ENCODE results near the gene TRPM3.

The TRPM3 gene

GRCh38 chr9:70941191-70941590 lies 180.2 kb downstream of the TRPM3 start:
- no peak overlapping the region for H3K4me2 ChIP-seq (ENCODE audit: low read length)

GRCh38 chr9:70940605-70941004 lies 180.8 kb downstream of the TRPM3 start:
- Histone ChIP-seq H3K4me3 (ENCODE audit: low read depth, low read length) (no peak overlapping the region), H3K27me3 (ENCODE audit: insufficient read depth, low read length) (no peaks in the 10 kb centered on the region), H3K4me2 (ENCODE audit: low read length) (no peak overlapping the region), H3K23ac (ENCODE audit: low read length) (no peak overlapping the region), H2BK12ac (ENCODE audit: low read length) (no peak overlapping the region), H4K91ac (ENCODE audit: low read depth, low read length) (no peak overlapping the region), H2BK5ac (ENCODE audit: low read depth, low read length, poor library complexity) (no peak overlapping the region), H4K12ac (ENCODE audit: low read depth, low read length) (no peak overlapping the region), H3K9ac (ENCODE audit: low read length) (no peak overlapping the region), H3K27ac (ENCODE audit: low read depth, low read length) (no peak overlapping the region), H3K4me1 (ENCODE audit: control insufficient read depth in 1 of 2, insufficient read depth in 2 of 2, low read length in 2 of 2) (no peaks in the 10 kb centered on the region), H3K4ac (ENCODE audit: low read depth, low read length) (no peak overlapping the region), H3K36me3 (ENCODE audit: control insufficient read depth in 1 of 2, insufficient read depth in 2 of 2, low read length in 2 of 2) (no peaks in the 10 kb centered on the region), H3K14ac (ENCODE audit: low read length) (no peak overlapping the region), H3K9me3 (ENCODE audit: insufficient read depth, low read depth, low read length) (no peaks in the 10 kb centered on the region), H4K8ac (ENCODE audit: low read depth, low read length) (no peak overlapping the region), H3K79me1 (ENCODE audit: low read length) (no peaks in the 10 kb centered on the region), H3K18ac (ENCODE audit: low read length) (no peak overlapping the region), H3K79me2 (ENCODE audit: control insufficient read depth, insufficient read depth, low read length, poor library complexity) (no peaks in the 10 kb centered on the region), H2AFZ (ENCODE audit: insufficient read depth, low read length, poor library complexity) (no peak overlapping the region), H2AK5ac (ENCODE audit: low read length) (no peak overlapping the region), H2BK120ac (ENCODE audit: insufficient read depth, low read length, poor library complexity) (no peak overlapping the region)
- WGBS (ENCODE audit: extremely low coverage, insufficient coverage, insufficient read length), result no CpG with 5 or more reads among the region's 2 CpGs
- DNase-seq, result no peak

More at GRCh38 chr9:70941191-70941590, 180.2 kb downstream of the TRPM3 start:
- H2BK5ac ChIP-seq (ENCODE audit: low read depth, low read length, poor library complexity), result no peak overlapping the region
- H3K4me3 ChIP-seq (ENCODE audit: low read depth, low read length), result no peak overlapping the region
- H3K4ac ChIP-seq (ENCODE audit: low read depth, low read length), result no peak overlapping the region
- no CpG with 5 or more reads among the region's 4 CpGs for WGBS (ENCODE audit: extremely low coverage, insufficient coverage, insufficient read length)
- no peaks in the 10 kb centered on the region for H3K79me2 ChIP-seq (ENCODE audit: control insufficient read depth, insufficient read depth, low read length, poor library complexity)
- no peaks in the 10 kb centered on the region for H3K36me3 ChIP-seq (ENCODE audit: control insufficient read depth in 1 of 2, insufficient read depth in 2 of 2, low read length in 2 of 2)
- no peak for DNase-seq
- no peak overlapping the region for H2AFZ ChIP-seq (ENCODE audit: insufficient read depth, low read length, poor library complexity)
- no peak overlapping the region for H4K8ac ChIP-seq (ENCODE audit: low read depth, low read length)
- no peak overlapping the region for H2BK12ac ChIP-seq (ENCODE audit: low read length)
- H3K23ac ChIP-seq (ENCODE audit: low read length), result no peak overlapping the region
- H4K91ac ChIP-seq (ENCODE audit: low read depth, low read length), result no peak overlapping the region
- no peaks in the 10 kb centered on the region for H3K9me3 ChIP-seq (ENCODE audit: insufficient read depth, low read depth, low read length)
- no peaks in the 10 kb centered on the region for H3K4me1 ChIP-seq (ENCODE audit: control insufficient read depth in 1 of 2, insufficient read depth in 2 of 2, low read length in 2 of 2)
- no peaks in the 10 kb centered on the region for H3K79me1 ChIP-seq (ENCODE audit: low read length)
- no peak overlapping the region for H3K27ac ChIP-seq (ENCODE audit: low read depth, low read length)
- no peaks in the 10 kb centered on the region for H3K27me3 ChIP-seq (ENCODE audit: insufficient read depth, low read length)
- no peak overlapping the region for H3K14ac ChIP-seq (ENCODE audit: low read length)
- H2BK120ac ChIP-seq (ENCODE audit: insufficient read depth, low read length, poor library complexity), result no peak overlapping the region
- H2AK5ac ChIP-seq (ENCODE audit: low read length), result no peak overlapping the region
- no peak overlapping the region for H4K12ac ChIP-seq (ENCODE audit: low read depth, low read length)
- H3K9ac ChIP-seq (ENCODE audit: low read length), result no peak overlapping the region
- H3K18ac ChIP-seq (ENCODE audit: low read length), result no peak overlapping the region

GRCh38 chr9:70936536-70936935 lies 184.9 kb downstream of the TRPM3 start:
- Histone ChIP-seq H2AFZ (ENCODE audit: insufficient read depth, low read length, poor library complexity) (no peak overlapping the region), H3K4ac (ENCODE audit: low read depth, low read length) (no peak overlapping the region), H3K79me2 (ENCODE audit: control insufficient read depth, insufficient read depth, low read length, poor library complexity) (no peaks in the 10 kb centered on the region), H3K4me2 (ENCODE audit: low read length) (no peak overlapping the region), H2AK5ac (ENCODE audit: low read length) (no peak overlapping the region), H4K12ac (ENCODE audit: low read depth, low read length) (no peak overlapping the region), H3K23ac (ENCODE audit: low read length) (no peak overlapping the region), H3K36me3 (ENCODE audit: control insufficient read depth in 1 of 2, insufficient read depth in 2 of 2, low read length in 2 of 2) (no peaks in the 10 kb centered on the region), H4K91ac (ENCODE audit: low read depth, low read length) (no peak overlapping the region), H3K9ac (ENCODE audit: low read length) (no peak overlapping the region), H3K18ac (ENCODE audit: low read length) (no peak overlapping the region), H3K14ac (ENCODE audit: low read length) (no peak overlapping the region), H2BK120ac (ENCODE audit: insufficient read depth, low read length, poor library complexity) (no peak overlapping the region), H3K27ac (ENCODE audit: low read depth, low read length) (no peak overlapping the region), H3K79me1 (ENCODE audit: low read length) (no peaks in the 10 kb centered on the region), H3K9me3 (ENCODE audit: insufficient read depth, low read depth, low read length) (no peaks in the 10 kb centered on the region), H3K4me1 (ENCODE audit: control insufficient read depth in 1 of 2, insufficient read depth in 2 of 2, low read length in 2 of 2) (no peaks in the 10 kb centered on the region), H3K27me3 (ENCODE audit: insufficient read depth, low read length) (no peaks in the 10 kb centered on the region), H2BK5ac (ENCODE audit: low read depth, low read length, poor library complexity) (no peak overlapping the region), H4K8ac (ENCODE audit: low read depth, low read length) (no peak overlapping the region), H3K4me3 (ENCODE audit: low read depth, low read length) (no peak overlapping the region), H2BK12ac (ENCODE audit: low read length) (no peak overlapping the region)
- no peak for DNase-seq
- WGBS (ENCODE audit: extremely low coverage, insufficient coverage, insufficient read length), result no CpG with 5 or more reads among the region's 2 CpGs

- no peak overlapping the region for H2AFZ ChIP-seq (ENCODE audit: insufficient read depth, low read length, poor library complexity)
- H3K36me3 ChIP-seq (ENCODE audit: control insufficient read depth in 1 of 2, insufficient read depth in 2 of 2, low read length in 2 of 2), result no peaks in the 10 kb centered on the region
- H4K91ac ChIP-seq (ENCODE audit: low read depth, low read length), result no peak overlapping the region
- no peak overlapping the region for H4K12ac ChIP-seq (ENCODE audit: low read depth, low read length)
- H3K79me2 ChIP-seq (ENCODE audit: control insufficient read depth, insufficient read depth, low read length, poor library complexity), result no peaks in the 10 kb centered on the region
- no peak overlapping the region for H3K4ac ChIP-seq (ENCODE audit: low read depth, low read length)
- no peak overlapping the region for H3K23ac ChIP-seq (ENCODE audit: low read length)
- H3K4me1 ChIP-seq (ENCODE audit: control insufficient read depth in 1 of 2, insufficient read depth in 2 of 2, low read length in 2 of 2), result no peaks in the 10 kb centered on the region
- no peak overlapping the region for H3K18ac ChIP-seq (ENCODE audit: low read length)
- no peak overlapping the region for H4K8ac ChIP-seq (ENCODE audit: low read depth, low read length)
- H2BK120ac ChIP-seq (ENCODE audit: insufficient read depth, low read length, poor library complexity), result no peak overlapping the region
- no peaks in the 10 kb centered on the region for H3K9me3 ChIP-seq (ENCODE audit: insufficient read depth, low read depth, low read length)
- DNase-seq, result no peak
- no peaks in the 10 kb centered on the region for H3K27me3 ChIP-seq (ENCODE audit: insufficient read depth, low read length)
- no peak overlapping the region for H2AK5ac ChIP-seq (ENCODE audit: low read length)
- no peak overlapping the region for H2BK12ac ChIP-seq (ENCODE audit: low read length)
- H3K9ac ChIP-seq (ENCODE audit: low read length), result no peak overlapping the region
- no peak overlapping the region for H3K4me2 ChIP-seq (ENCODE audit: low read length)
- H3K79me1 ChIP-seq (ENCODE audit: low read length), result no peaks in the 10 kb centered on the region
- no peak overlapping the region for H2BK5ac ChIP-seq (ENCODE audit: low read depth, low read length, poor library complexity)
- H3K14ac ChIP-seq (ENCODE audit: low read length), result no peak overlapping the region
- no peak overlapping the region for H3K27ac ChIP-seq (ENCODE audit: low read depth, low read length)
- no peak overlapping the region for H3K4me3 ChIP-seq (ENCODE audit: low read depth, low read length)
Measured at GRCh38 chr9:70935856-70936255, 185.6 kb downstream of the TRPM3 start.
